HG03064 (cell line): ENCODE results near the gene EIF3A.

Experiments
- ATAC-seq: cut with Tn5 transposase; IDR thresholded peaks from one replicate; pipeline ENCODE4 v1.9.1; 2021; ENCODE audit warnings: low read depth; ENCODE audit not compliant: unreplicated experiment

The EIF3A gene

GRCh38 chr10:119022846-119023552 is 57.6 kb downstream of the EIF3A start:
- no peak for ATAC-seq

- ATAC-seq: no peak
Measured at GRCh38 chr10:119020627-119020946, 60.0 kb downstream of the EIF3A start.

GRCh38 chr10:119007211-119007574 is 73.4 kb downstream of the EIF3A start:
- ATAC-seq: no peak

GRCh38 chr10:119006451-119007210 is 74.0 kb downstream of the EIF3A start:
- no peak for ATAC-seq

- ATAC-seq: no peak
Measured at GRCh38 chr10:119005362-119006043, 75.1 kb downstream of the EIF3A start.

GRCh38 chr10:119003572-119004289 is 76.9 kb downstream of the EIF3A start:
- no peak for ATAC-seq

GRCh38 chr10:119001717-119002500 is 78.7 kb downstream of the EIF3A start:
- no peak for ATAC-seq

GRCh38 chr10:118998183-118998582 is 82.4 kb downstream of the EIF3A start:
- ATAC-seq: no peak

GRCh38 chr10:118997379-118997778 is 83.2 kb downstream of the EIF3A start:
- no peak for ATAC-seq

- no peak for ATAC-seq
Measured at GRCh38 chr10:118995739-118996138, 84.9 kb downstream of the EIF3A start.

GRCh38 chr10:118994321-118994720 is 86.3 kb downstream of the EIF3A start:
- ATAC-seq: no peak

GRCh38 chr10:118993214-118993613 is 87.4 kb downstream of the EIF3A start:
- ATAC-seq: no peak

GRCh38 chr10:118992496-118992895 is 88.1 kb downstream of the EIF3A start:
- ATAC-seq: no peak

- no peak for ATAC-seq
Measured at GRCh38 chr10:118990326-118990725, 90.3 kb downstream of the EIF3A start.

GRCh38 chr10:118986815-118987790 is 93.5 kb downstream of the EIF3A start:
- peak; percentile 85 for ATAC-seq

- no peak for ATAC-seq
Measured at GRCh38 chr10:118985576-118985975, 95.0 kb downstream of the EIF3A start.
